ENCODE measurements around the gene CGB5. TPM values are rescaled to one million over a fixed set of nuclear protein-coding genes. Genes with fewer than 3 reads are reported as not detected.
"Not testable (repeated sequence)": the region's sequence is repeated elsewhere in the genome, so short reads cannot be mapped to it uniquely, and the experiment has no call there.

The CGB5 gene
- polyA plus RNA-seq, 4 donors = 0.13 to 0.29 TPM; not detected in 2

- not testable (repeated sequence) for DNase-seq (ENCODE audit: low read depth in 4 of 4, low spot score in 3 of 4)
Observed at GRCh38 chr19:49056902-49057596, 13.4 kb downstream of the CGB5 start.

GRCh38 chr19:49057636-49058234 is 14.1 kb downstream of the CGB5 start, which contains the start of gene CGB7:
Gene CGB7, minus strand, starts transcription at chr19:49057749. Its CDS starts 2,374 bp downstream, at chr19:49055375.
- DNase-seq (ENCODE audit: low read depth in 4 of 4, low spot score in 3 of 4) = no peak

- DNase-seq (ENCODE audit: low read depth in 4 of 4, low spot score in 3 of 4) = no peak
Observed at GRCh38 chr19:49058562-49058961, 14.9 kb downstream of the CGB5 start.

GRCh38 chr19:49059053-49059452 is 15.4 kb downstream of the CGB5 start:
- no peak for DNase-seq (ENCODE audit: low read depth in 4 of 4, low spot score in 3 of 4)

- DNase-seq (ENCODE audit: low read depth in 4 of 4, low spot score in 3 of 4) = no peak
Observed at GRCh38 chr19:49061000-49061399, 17.4 kb downstream of the CGB5 start.

- no peak for DNase-seq (ENCODE audit: low read depth in 4 of 4, low spot score in 3 of 4)
Observed at GRCh38 chr19:49061445-49061844, 17.8 kb downstream of the CGB5 start.

- DNase-seq (ENCODE audit: low read depth in 4 of 4, low spot score in 3 of 4) = no peak
Observed at GRCh38 chr19:49064029-49064629, 20.5 kb downstream of the CGB5 start.

GRCh38 chr19:49064768-49065611 is 21.3 kb downstream of the CGB5 start, which contains the start of gene NTF4:
Gene NTF4, minus strand, starts transcription at chr19:49064818. Its CDS starts 2,821 bp downstream, at chr19:49061997.
- DNase-seq (ENCODE audit: low read depth in 4 of 4, low spot score in 3 of 4) = no peak

GRCh38 chr19:49065905-49066512 is 22.4 kb downstream of the CGB5 start:
- DNase-seq (ENCODE audit: low read depth in 4 of 4, low spot score in 3 of 4) = no peak

GRCh38 chr19:49067554-49067953 is 23.9 kb downstream of the CGB5 start:
- no peak for DNase-seq (ENCODE audit: low read depth in 4 of 4, low spot score in 3 of 4)

GRCh38 chr19:49069026-49069425 is 25.4 kb downstream of the CGB5 start:
- no peak for DNase-seq (ENCODE audit: low read depth in 4 of 4, low spot score in 3 of 4)

- DNase-seq (ENCODE audit: low read depth in 4 of 4, low spot score in 3 of 4) = no peak
Observed at GRCh38 chr19:49070416-49070815, 26.8 kb downstream of the CGB5 start.

- DNase-seq (ENCODE audit: low read depth in 4 of 4, low spot score in 3 of 4) = no peak
Observed at GRCh38 chr19:49071860-49072547, 28.4 kb downstream of the CGB5 start.

- DNase-seq (ENCODE audit: low read depth in 4 of 4, low spot score in 3 of 4) = no peak
Observed at GRCh38 chr19:49073514-49074378, 30.1 kb downstream of the CGB5 start.

- not testable (repeated sequence) for DNase-seq (ENCODE audit: low read depth in 4 of 4, low spot score in 3 of 4)
Observed at GRCh38 chr19:49074869-49075268, 31.2 kb downstream of the CGB5 start.

GRCh38 chr19:49080392-49080791 is 36.7 kb downstream of the CGB5 start:
- DNase-seq (ENCODE audit: low read depth in 4 of 4, low spot score in 3 of 4) = no peak

GRCh38 chr19:49081273-49081672 is 37.6 kb downstream of the CGB5 start:
- DNase-seq (ENCODE audit: low read depth in 4 of 4, low spot score in 3 of 4) = no peak

- no peak for DNase-seq (ENCODE audit: low read depth in 4 of 4, low spot score in 3 of 4)
Observed at GRCh38 chr19:49084206-49085019, 40.8 kb downstream of the CGB5 start.

Data from right renal pelvis (tissue), 4 donors.